ENCODE results near the gene ZNF518B. TPM values are rescaled to one million over a fixed set of nuclear protein-coding genes. Genes with fewer than 3 reads are reported as not detected.

ZNF518B gene
- total RNA-seq, 4 donors from 2014 or later: 12.7 to 23.6 (median 18.2) TPM

- Histone ChIP-seq H3K9me3 (no peaks in the 10 kb centered on the region), H3K27me3 (no peaks in the 10 kb centered on the region), H3K27ac (no peak overlapping the region), H3K4me1 (no peaks in the 10 kb centered on the region), H3K36me3 (no peaks in the 10 kb centered on the region), H3K4me3 (no peak overlapping the region)
- TF ChIP-seq POLR2A (IDR thresholded peaks at IDR 0.05): no peak
- no peak for TF ChIP-seq CTCF (IDR thresholded peaks at IDR 0.05 in 4 of 5, conservative IDR thresholded peaks at IDR 0.05 in 1 of 5)
- in situ Hi-C loops (cut with MboI; ENCODE audit: low sequenced_read_pairs in 4 of 4): loop anchor here in 3 of 4 donors (25.0 kb wide), 3 partner anchors 251 to 651 kb away; partner anchors contain the start of gene SLC2A9 (in 1 of the 3)
- intact Hi-C loops (cut with DNase I; ENCODE audit: low total_unique reads): no loop called here
- DNase-seq: no peak
- no peak for ATAC-seq
These were observed 44.0 kb downstream of the ZNF518B start for GRCh38 chr4:10413177-10413576.

- H3K36me3 ChIP-seq: no peaks in the 10 kb centered on the region
- intact Hi-C loops (cut with DNase I; ENCODE audit: low total_unique reads) (no loop called here), in situ Hi-C loops (cut with MboI; ENCODE audit: low sequenced_read_pairs in 4 of 4) (loop anchor here in 3 of 4 donors (10.0 to 25.0 kb wide), 4 partner anchors 241 to 643 kb away; partner anchors contain the start of gene SLC2A9 (in 1 of the 3))
- H3K27me3 ChIP-seq: no peaks in the 10 kb centered on the region
- H3K27ac ChIP-seq: no peak overlapping the region
- H3K4me3 ChIP-seq: no peak overlapping the region
- ATAC-seq (no peak), DNase-seq (no peak)
- H3K9me3 ChIP-seq: no peaks in the 10 kb centered on the region
- H3K4me1 ChIP-seq: no peaks in the 10 kb centered on the region
- TF ChIP-seq CTCF (IDR thresholded peaks at IDR 0.05 in 4 of 5, conservative IDR thresholded peaks at IDR 0.05 in 1 of 5): no peak
- no peak for TF ChIP-seq POLR2A (IDR thresholded peaks at IDR 0.05)
These were observed 51.6 kb downstream of the ZNF518B start for GRCh38 chr4:10405672-10406071.

- in situ Hi-C loops (cut with MboI; ENCODE audit: low sequenced_read_pairs in 4 of 4) (loop anchor here (5.0 to 25.0 kb wide), 6 partner anchors 239 to 642 kb away; partner anchors contain the start of gene SLC2A9 (in 1 of the 4)), intact Hi-C loops (cut with DNase I; ENCODE audit: low total_unique reads) (loop anchor here (1.0 to 5.0 kb wide), 3 partner anchors 244 to 642 kb away; no protein-coding TSS in a partner anchor)
- ATAC-seq (peak; percentile 33 to 56), DNase-seq (no peak)
- TF ChIP-seq POLR2A (IDR thresholded peaks at IDR 0.05) (no peak), CTCF (IDR thresholded peaks at IDR 0.05 in 4 of 5, conservative IDR thresholded peaks at IDR 0.05 in 1 of 5) (peak; percentile 36 to 53 (median 48))
- no peaks in the 10 kb centered on the region for H3K27me3 ChIP-seq
- no peak overlapping the region for H3K27ac ChIP-seq
- H3K9me3 ChIP-seq: no peaks in the 10 kb centered on the region
- no peaks in the 10 kb centered on the region for H3K4me1 ChIP-seq
- H3K4me3 ChIP-seq: no peak overlapping the region
- no peaks in the 10 kb centered on the region for H3K36me3 ChIP-seq
These were observed 53.4 kb downstream of the ZNF518B start for GRCh38 chr4:10403633-10404445.

- Histone ChIP-seq H3K4me1 (no peaks in the 10 kb centered on the region), H3K9me3 (no peaks in the 10 kb centered on the region), H3K4me3 (no peak overlapping the region), H3K27ac (no peak overlapping the region), H3K36me3 (no peaks in the 10 kb centered on the region), H3K27me3 (no peaks in the 10 kb centered on the region)
- TF ChIP-seq CTCF (IDR thresholded peaks at IDR 0.05 in 4 of 5, conservative IDR thresholded peaks at IDR 0.05 in 1 of 5) (no peak), POLR2A (IDR thresholded peaks at IDR 0.05) (no peak)
- ATAC-seq: no peak
- no peak for DNase-seq
- intact Hi-C loops (cut with DNase I; ENCODE audit: low total_unique reads): no loop called here
- in situ Hi-C loops (cut with MboI; ENCODE audit: low sequenced_read_pairs in 4 of 4): no loop called here
These were observed 61.1 kb downstream of the ZNF518B start for GRCh38 chr4:10395971-10396580.

Other genes starting within 250 kb of the ZNF518B start
- not detected for gene CLNK, start 227.3 kb upstream of the ZNF518B start, total RNA-seq

All from gastrocnemius medialis (tissue), 4 donors.